Endothelial cell of umbilical vein (primary cell): ENCODE measurements around the gene SETX. TPM values are rescaled to one million over a fixed set of nuclear protein-coding genes. Genes with fewer than 3 reads are reported as not detected.

ENCODE experiments used
- BruUV-seq: library from RNA; stranded (reverse); fragments of 400-500 nt; replicated peaks from 2 replicates; lab custom pipeline; 2021; lab: Mats Ljungman, UMichigan
- CTCF ChIA-PET: fragments of 300-600, 350-600 bp; sonication (Branson Sonifier 250); formaldehyde crosslinking; loops from one replicate; lab custom pipeline; 2021; ENCODE audit warnings: antibody characterized with exemption, inconsistent platforms; lab: Charles Lee
- POLR2A ChIA-PET: fragments of 300-600, 350-600 bp; sonication (Branson Sonifier 250); formaldehyde crosslinking; loops from one replicate; lab custom pipeline; 2021; ENCODE audit warnings: antibody characterized with exemption, inconsistent platforms; lab: Charles Lee
- DNase-seq: peaks from one replicate; pipeline ENCODE4 v3.0.0-alpha.2; 2011; ENCODE audit warnings: low read depth, low spot score
- FAIRE-seq: peaks from 2 replicates; lab custom pipeline; 2011; peaks lifted over from hg19 to GRCh38; lab: Jason Lieb, UNC
- H2AFZ ChIP-seq: 2 replicates; pipeline ENCODE4 v1.6.0; 2012; ENCODE audit warnings: low read depth, low read length, control low read depth, inconsistent platforms
- H3K27ac ChIP-seq: 2 replicates; pipeline ENCODE4 v1.5.1; 2011; ENCODE audit warnings: low read depth, mild to moderate bottlenecking, control low read depth, low read length, moderate library complexity; ENCODE audit not compliant: insufficient read depth
- H3K27me3 ChIP-seq, 2 experiments: 2 replicates each; pipeline versions ENCODE4 v1.6.0 to v1.6.1; 2011; ENCODE audit warnings: low read length in 2 of 2, mixed read lengths in 1 of 2; ENCODE audit not compliant: control insufficient read depth in 2 of 2, insufficient read depth in 2 of 2
- H3K36me3 ChIP-seq, 2 experiments: 2 replicates in 1 of 2; 3 replicates in 1 of 2; pipeline ENCODE4 v1.5.1; 2011; ENCODE audit warnings: low read length in 2 of 2, mild to moderate bottlenecking in 1 of 2, moderate library complexity in 1 of 2; ENCODE audit not compliant: control insufficient read depth in 2 of 2, insufficient read depth in 2 of 2; ENCODE audit errors: extremely low read depth in 1 of 2
- H3K4me1 ChIP-seq: 3 replicates; pipeline ENCODE4 v1.5.1; 2011; ENCODE audit warnings: mild to moderate bottlenecking, low read length; ENCODE audit not compliant: control insufficient read depth, insufficient read depth; ENCODE audit errors: extremely low read depth
- H3K4me2 ChIP-seq: 2 replicates; pipeline ENCODE4 v1.6.1; 2011; ENCODE audit warnings: low read length, control low read depth, mixed read lengths; ENCODE audit not compliant: insufficient read depth
- H3K4me3 ChIP-seq, 3 experiments: fragments of 200-600 bp in 1 of 3; sonication (generic), shearing (Covaris generic) in 1 of 3; replicated peaks in 1 of 3; 2 replicates each; pipeline ENCODE4 v1.5.1; 2011 to 2016; ENCODE audit warnings: control low read depth in 3 of 3, low read length in 3 of 3, mild to moderate bottlenecking in 2 of 3, inconsistent platforms in 1 of 3, low read depth in 1 of 3, moderate library complexity in 1 of 3; ENCODE audit not compliant: insufficient read depth in 1 of 3
- H3K79me2 ChIP-seq: 2 replicates; pipeline ENCODE4 v1.6.0; 2012; ENCODE audit warnings: low read length, inconsistent platforms; ENCODE audit not compliant: control insufficient read depth, insufficient read depth
- H3K9ac ChIP-seq: replicated peaks from 2 replicates; pipeline ENCODE3; 2011; ENCODE audit warnings: low read length, control low read depth; ENCODE audit not compliant: insufficient read depth; ENCODE audit errors: extremely low read depth
- H3K9me1 ChIP-seq: replicated peaks from 3 replicates; pipeline ENCODE4 v1.6.0; 2011; ENCODE audit warnings: mild to moderate bottlenecking, low read length; ENCODE audit not compliant: control insufficient read depth, insufficient read depth; ENCODE audit errors: extremely low read depth
- H3K9me3 ChIP-seq: replicated peaks from 2 replicates; pipeline ENCODE4 v1.5.1; 2012; ENCODE audit warnings: low read length, inconsistent platforms; ENCODE audit not compliant: control insufficient read depth, insufficient read depth
- H4K20me1 ChIP-seq: replicated peaks from 2 replicates; pipeline ENCODE3; 2011; ENCODE audit warnings: mild to moderate bottlenecking, low read length; ENCODE audit not compliant: control insufficient read depth, insufficient read depth; ENCODE audit errors: extremely low read depth
- CTCF ChIP-seq, 2 donors: IDR thresholded peaks; 1 replicate in 1 of 2; 2 replicates in 1 of 2; pipeline ENCODE4 v1.5.1; 2011; ENCODE audit warnings: low read length in 2 of 2, mild to moderate bottlenecking in 2 of 2, moderate library complexity in 2 of 2, control low read depth in 1 of 2, inconsistent platforms in 1 of 2, low read depth in 1 of 2; ENCODE audit not compliant: insufficient read depth in 1 of 2; ENCODE audit errors: extremely low read depth in 1 of 2
- EZH2 ChIP-seq: IDR thresholded peaks from 2 replicates; pipeline ENCODE4 v1.6.1; 2012; ENCODE audit warnings: borderline replicate concordance, low read depth, mild to moderate bottlenecking, moderate library complexity, low read length, inconsistent platforms; ENCODE audit not compliant: severe bottlenecking
- FOS ChIP-seq: IDR thresholded peaks from 2 replicates; pipeline ENCODE4 v1.6.1; 2011; ENCODE audit warnings: mild to moderate bottlenecking, low read length, moderate library complexity, borderline replicate concordance; ENCODE audit not compliant: insufficient read depth
- GATA2 ChIP-seq: IDR thresholded peaks from 2 replicates; pipeline ENCODE4 v1.7.0; 2011; ENCODE audit warnings: low read depth, mild to moderate bottlenecking, moderate library complexity, mixed read lengths, low read length; ENCODE audit not compliant: insufficient read length, insufficient read depth
- JUN ChIP-seq: IDR thresholded peaks from 2 replicates; pipeline ENCODE4 v1.6.1; 2011; ENCODE audit warnings: borderline replicate concordance, low read depth; ENCODE audit not compliant: insufficient read length, insufficient read depth
- MYC ChIP-seq: IDR thresholded peaks from one replicate; pipeline ENCODE4 v1.6.1; 2011; ENCODE audit warnings: mild to moderate bottlenecking, low read depth, low read length
- POLR2A ChIP-seq: IDR thresholded peaks from 2 replicates; pipeline ENCODE4 v1.6.1; 2012; ENCODE audit warnings: low read depth, mild to moderate bottlenecking, control low read depth, low read length
- POLR2AphosphoS5 ChIP-seq: IDR thresholded peaks from 2 replicates; pipeline ENCODE4 v1.6.1; 2012; ENCODE audit warnings: low read depth, mild to moderate bottlenecking, control low read depth, low read length, moderate library complexity; ENCODE audit not compliant: insufficient read depth
- dilution Hi-C: fragments of 300-500 bp; cut with MboI; formaldehyde crosslinking; loops from one replicate; pipeline ENCODE4 v1.15.0; 2019; ENCODE audit warnings: low sequenced_read_pairs; ENCODE audit not compliant: extremely low pct_ligation_motif_present
- intact Hi-C: fragments of 100-400 bp; cut with micrococcal nuclease; formaldehyde crosslinking; loops from one replicate; pipeline ENCODE4 v1.10.0; 2022
- polyA plus RNA-seq, 4 experiments: library from polyadenylated mRNA; depleted of rRNA in 3 of 4; stranded (reverse) in 3 of 4; unstranded in 1 of 4; fragments of >200 nt; gene quantifications; 2 replicates each; pipeline versions ENCODE4 v1.2.1 to v1.2.3, GENCODE V29; 2011 to 2012; ENCODE audit warnings: missing spikeins in 1 of 4
- total RNA-seq: library from RNA; stranded (reverse); gene quantifications from 2 replicates; pipeline ENCODE4 v1.2.3, GENCODE V29; 2021
- TF ChIP-seq, protein P1 (sequence below): IDR thresholded peaks from 2 replicates; pipeline ENCODE4 v1.6.1; 2011; ENCODE audit not compliant: insufficient read depth, insufficient read length

The SETX gene
- total and polyA plus RNA-seq, 2 donors (not counting 3 experiments of a cell fraction or from before 2014, with no cell fraction given) = 20.9 to 47.7 TPM

DNA sequence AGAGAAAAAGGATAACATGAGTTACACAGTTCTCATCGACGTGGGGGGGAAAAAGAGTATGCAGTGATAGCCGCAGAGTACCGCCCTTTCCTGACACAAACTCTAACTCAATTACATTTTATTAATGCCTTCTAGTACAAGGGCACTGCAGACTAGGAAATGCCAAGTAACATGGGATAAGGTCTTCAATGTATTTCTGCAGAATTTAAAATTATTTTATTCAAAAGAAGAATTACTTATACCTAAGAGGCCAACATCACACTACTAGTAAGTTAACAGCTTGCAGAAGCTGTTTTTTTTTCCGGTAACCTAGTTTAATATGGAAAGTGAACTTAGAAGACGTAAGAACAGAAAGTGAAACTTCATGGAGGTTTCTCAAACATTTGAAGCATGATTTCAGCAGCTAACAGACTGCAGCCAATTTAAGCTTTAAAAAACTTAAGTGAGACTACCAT is 3.9 kb downstream of the SETX start:
- POLR2A ChIA-PET = no interaction called here
- Histone ChIP-seq H3K9me1 (no peaks in the 10 kb centered on the region), H3K9ac (peak overlapping the region; percentile 4), H2AFZ (no peak overlapping the region), H3K9me3 (no peaks in the 10 kb centered on the region), H3K36me3 (peaks cover 10 to 14% of the 10 kb centered on the region in 2 experiments), H3K27me3 (no peaks in the 10 kb centered on the region), H3K4me1 (peaks cover 33% of the 10 kb centered on the region), H3K4me3 (peak overlapping the region; percentile 13 to 60 (median 20)), H3K79me2 (peaks cover 41% of the 10 kb centered on the region), H4K20me1 (peaks cover 3% of the 10 kb centered on the region), H3K27ac (no peak overlapping the region), H3K4me2 (peak overlapping the region; percentile 91)
- intact Hi-C loops (loop anchor here (5.0 kb wide), 1 partner anchor 56 kb away; the partner anchor contains the start of gene TTF1), dilution Hi-C loops (no loop called here)
- TF ChIP-seq MYC (no peak), EZH2 (no peak), FOS (no peak), GATA2 (no peak), POLR2AphosphoS5 (no peak), POLR2A (no peak), JUN (no peak), CTCF (IDR thresholded peaks at IDR 0.05; ENCODE audit: extremely low read depth in 1 of 2, insufficient read depth in 1 of 2, low read depth in 1 of 2, low read length in 2 of 2) (no peak)
- TF ChIP-seq, protein P1, sequence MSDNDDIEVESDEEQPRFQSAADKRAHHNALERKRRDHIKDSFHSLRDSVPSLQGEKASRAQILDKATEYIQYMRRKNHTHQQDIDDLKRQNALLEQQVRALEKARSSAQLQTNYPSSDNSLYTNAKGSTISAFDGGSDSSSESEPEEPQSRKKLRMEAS = no peak
- FAIRE-seq (no peak), DNase-seq (peak; percentile 52)
- no TSS peak for BruUV-seq
- CTCF ChIA-PET = interaction anchor here (1.0 to 1.4 kb wide), 2 partner anchors 13 to 22 kb away, joined by 4 to 5 read pairs; no protein-coding TSS in a partner anchor
